HCT116 (cell line): Measurements from ENCODE around the gene C15orf61. TPM values are rescaled to one million over a fixed set of nuclear protein-coding genes. Genes with fewer than 3 reads are reported as not detected.

Experiments used
- ATAC-seq: fragments of 200-7000 bp; cut with Tn5 transposase; 2 replicates; pipeline ENCODE4 v1.9.1; 2020; ENCODE audit warnings: mild to moderate bottlenecking, moderate library complexity
- BruUV-seq: library from RNA; stranded (reverse); fragments of 400-500 nt; replicated peaks from 2 replicates; lab custom pipeline; 2021; lab: Mats Ljungman, UMichigan
- CTCF ChIA-PET: fragments of 300-600 bp; sonication (Branson Sonifier 250); formaldehyde crosslinking; loops from one replicate; lab custom pipeline; 2021; ENCODE audit warnings: antibody characterized with exemption; lab: Charles Lee
- POLR2A ChIA-PET: fragments of 300-600, 350-600 bp; sonication (Branson Sonifier 250); formaldehyde crosslinking; loops from one replicate; lab custom pipeline; 2021; ENCODE audit warnings: antibody characterized with exemption; lab: Charles Lee
- RAD21 ChIA-PET, 2 experiments: fragments of 300-600 bp; sonication (Branson Sonifier 250); formaldehyde crosslinking; loops; one replicate each; lab custom pipeline; 2023; ENCODE audit warnings: low total read pairs in 2 of 2; ENCODE audit not compliant: uncharacterized antibody in 2 of 2, unreplicated experiment in 2 of 2, low non-redundant PET in 1 of 2; lab: Charles Lee
- DNase-seq: peaks from one replicate; pipeline ENCODE4 v3.0.0-alpha.2; 2010; ENCODE audit warnings: low read depth, low spot score
- H2AFZ ChIP-seq: fragments of 200-600 bp; shearing (Covaris generic), sonication (generic); 2 replicates; pipeline ENCODE4 v1.6.1; 2017; ENCODE audit warnings: low read depth, mixed run types, mixed read lengths, antibody characterized with exemption, low read length; ENCODE audit not compliant: poor library complexity, severe bottlenecking
- H3K27ac ChIP-seq: 2 replicates; pipeline ENCODE4 v1.5.1; 2012; ENCODE audit warnings: low read depth, low read length
- H3K27me3 ChIP-seq: fragments of 200-600 bp; sonication (generic); 2 replicates; pipeline ENCODE4 v1.6.1; 2016; ENCODE audit warnings: mixed run types, low read length, mixed read lengths; ENCODE audit not compliant: insufficient read depth
- H3K36me3 ChIP-seq, 2 experiments: fragments of 200-500 bp in 1 of 2; fragments of 200-600 bp in 1 of 2; sonication (Bioruptor generic) in 1 of 2; sonication (generic) in 1 of 2; 2 replicates each; pipeline versions ENCODE4 v1.5.1 to v1.6.1; 2014 to 2016; ENCODE audit warnings: low read length in 2 of 2, inconsistent platforms in 1 of 2, mixed read lengths in 1 of 2, mixed run types in 1 of 2; ENCODE audit not compliant: insufficient read depth in 2 of 2, control insufficient read depth in 1 of 2
- H3K4me1 ChIP-seq, 2 experiments: fragments of 200-600 bp in 1 of 2; sonication (generic) in 1 of 2; 2 replicates each; pipeline versions ENCODE4 v1.5.1 to v1.6.1; 2012 to 2017; ENCODE audit warnings: low read length in 2 of 2, inconsistent platforms in 1 of 2, mild to moderate bottlenecking in 1 of 2, mixed read lengths in 1 of 2, mixed run types in 1 of 2, moderate library complexity in 1 of 2; ENCODE audit not compliant: insufficient read depth in 2 of 2, control insufficient read depth in 1 of 2
- H3K4me2 ChIP-seq: fragments of 200-600 bp; sonication (generic); 2 replicates; pipeline ENCODE4 v1.6.1; 2017; ENCODE audit warnings: mixed run types, low read length, mixed read lengths
- H3K4me3 ChIP-seq, 2 experiments: fragments of 200-600 bp in 1 of 2; sonication (generic) in 1 of 2; replicated peaks in 1 of 2; 2 replicates each; pipeline ENCODE4 v1.5.1; 2011 to 2016; ENCODE audit warnings: low read length in 2 of 2, control low read depth in 1 of 2, low read depth in 1 of 2, mild to moderate bottlenecking in 1 of 2, mixed read lengths in 1 of 2, mixed run types in 1 of 2
- H3K79me2 ChIP-seq: fragments of 200-600 bp; sonication (generic); 2 replicates; pipeline ENCODE4 v1.6.1; 2017; ENCODE audit warnings: mild to moderate bottlenecking, mixed run types, low read length, moderate library complexity, mixed read lengths; ENCODE audit not compliant: insufficient read depth
- H3K9ac ChIP-seq: fragments of 200-600 bp; sonication (generic); 2 replicates; pipeline ENCODE4 v1.6.1; 2016; ENCODE audit warnings: low read length, mixed read lengths
- H3K9me2 ChIP-seq: fragments of 200-600 bp; sonication (generic), shearing (Covaris generic); 2 replicates; pipeline ENCODE4 v1.6.1; 2017; ENCODE audit warnings: mixed run types, mild to moderate bottlenecking, moderate library complexity; ENCODE audit not compliant: insufficient read depth
- H3K9me3 ChIP-seq, 2 experiments: fragments of 200-500 bp in 1 of 2; fragments of 200-600 bp in 1 of 2; sonication (Bioruptor generic) in 1 of 2; sonication (generic) in 1 of 2; 2 replicates each; pipeline ENCODE4 v1.6.1; 2014 to 2017; ENCODE audit warnings: low read length in 2 of 2, mixed read lengths in 2 of 2, inconsistent platforms in 1 of 2, low read depth in 1 of 2, mild to moderate bottlenecking in 1 of 2, mixed run types in 1 of 2, moderate library complexity in 1 of 2; ENCODE audit not compliant: control insufficient read depth in 1 of 2, insufficient read depth in 1 of 2
- H4K20me1 ChIP-seq: fragments of 200-600 bp; sonication (generic), shearing (Covaris generic); 2 replicates; pipeline ENCODE4 v1.6.1; 2017; ENCODE audit warnings: mixed run types, mild to moderate bottlenecking, moderate library complexity; ENCODE audit not compliant: insufficient read depth
- MAX ChIP-seq: IDR thresholded peaks from 2 replicates; pipeline ENCODE4 v1.6.1; 2012
- POLR2AphosphoS5 ChIP-seq: IDR thresholded peaks from 2 replicates; pipeline ENCODE4 v1.6.1; 2011; ENCODE audit warnings: mild to moderate bottlenecking, low read depth, low read length, moderate library complexity
- REST ChIP-seq: IDR thresholded peaks from 2 replicates; pipeline ENCODE4 v1.6.1; 2012; ENCODE audit warnings: low read depth
- SP1 ChIP-seq: IDR thresholded peaks from 2 replicates; pipeline ENCODE4 v1.6.1; 2012; ENCODE audit warnings: low read depth
- intact Hi-C: fragments of 100-400 bp; cut with micrococcal nuclease; formaldehyde crosslinking; loops from 2 replicates; pipeline ENCODE4 v1.10.0; 2022
- total RNA-seq: library from RNA; stranded (reverse); gene quantifications from one replicate; pipeline ENCODE4 v1.2.1, GENCODE V29; 2021; ENCODE audit not compliant: unreplicated experiment

The C15orf61 gene
- total RNA-seq, 1 experiment from 2014 or later = 9.9 TPM

- no peak overlapping the region for H3K9ac ChIP-seq
Observed at GRCh38 chr15:67564968-67565345, 44.0 kb downstream of the C15orf61 start.

More at GRCh38 chr15:67564968-67565345, 44.0 kb downstream of the C15orf61 start:
- no TSS peak for BruUV-seq
- H3K79me2 ChIP-seq = no peaks in the 10 kb centered on the region
- no peaks in the 10 kb centered on the region for H3K9me2 ChIP-seq
- TF ChIP-seq MAX (no peak), REST (no peak), POLR2AphosphoS5 (no peak), SP1 (no peak)
- no peak for ATAC-seq
- intact Hi-C loops = no loop called here
- no peak overlapping the region for H3K4me3 ChIP-seq
- H3K9me3 ChIP-seq = no peaks in the 10 kb centered on the region
- H3K36me3 ChIP-seq = no peaks in the 10 kb centered on the region
- no peaks in the 10 kb centered on the region for H3K4me1 ChIP-seq
- no peaks in the 10 kb centered on the region for H4K20me1 ChIP-seq
- no peak overlapping the region for H3K4me2 ChIP-seq
- no peak overlapping the region for H3K27ac ChIP-seq
- DNase-seq = no peak
- POLR2A ChIA-PET = no interaction called here
- no peak overlapping the region for H2AFZ ChIP-seq
- RAD21 ChIA-PET = no interaction called here
- CTCF ChIA-PET = no interaction called here
- H3K27me3 ChIP-seq = no peaks in the 10 kb centered on the region
